Measurements from ENCODE around the gene BRD4.
A peak's percentile ranks its signal among the peaks of the same experiment; 100 is the strongest.

Gene BRD4

DNA sequence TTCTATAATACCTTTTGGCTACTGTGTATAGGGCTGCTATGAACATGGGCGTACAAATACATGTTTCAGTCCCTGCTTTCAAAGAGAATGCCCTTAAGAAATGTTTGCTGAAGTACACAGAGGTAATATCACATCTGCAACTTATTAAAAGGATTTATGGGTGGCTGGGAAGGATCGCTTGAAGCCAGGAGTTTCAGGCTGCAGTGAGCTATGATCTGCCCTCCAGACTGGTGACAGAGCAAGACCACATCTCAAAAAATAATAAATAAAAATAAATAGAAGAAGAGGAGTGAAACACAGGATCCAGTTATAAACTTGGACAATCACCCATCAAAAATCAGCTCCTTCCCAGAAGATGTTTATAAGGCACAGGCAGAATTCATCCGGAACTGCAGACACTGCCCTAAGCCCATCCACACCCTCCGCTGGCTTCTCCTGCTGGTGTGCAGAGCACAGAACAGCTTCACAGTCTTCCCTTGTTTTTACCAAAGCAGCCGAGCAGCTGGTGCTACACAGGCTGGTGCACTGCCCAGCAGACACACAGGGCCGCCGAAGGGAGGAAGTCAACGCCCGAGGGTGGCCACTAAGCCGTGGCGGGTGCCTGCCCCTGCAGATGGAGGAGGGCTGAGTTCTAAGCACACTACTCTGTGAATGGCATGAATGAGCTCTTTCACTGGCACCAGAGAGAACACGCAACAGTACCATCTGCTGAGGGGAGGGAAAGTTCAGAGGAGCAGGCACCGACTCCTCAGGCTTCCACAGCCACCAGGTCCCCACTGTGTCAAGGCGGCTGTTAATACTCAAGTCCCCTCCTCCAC, 44.0 kb downstream of the BRD4 start:
- DNase-seq, result peak; percentile 65

DNA sequence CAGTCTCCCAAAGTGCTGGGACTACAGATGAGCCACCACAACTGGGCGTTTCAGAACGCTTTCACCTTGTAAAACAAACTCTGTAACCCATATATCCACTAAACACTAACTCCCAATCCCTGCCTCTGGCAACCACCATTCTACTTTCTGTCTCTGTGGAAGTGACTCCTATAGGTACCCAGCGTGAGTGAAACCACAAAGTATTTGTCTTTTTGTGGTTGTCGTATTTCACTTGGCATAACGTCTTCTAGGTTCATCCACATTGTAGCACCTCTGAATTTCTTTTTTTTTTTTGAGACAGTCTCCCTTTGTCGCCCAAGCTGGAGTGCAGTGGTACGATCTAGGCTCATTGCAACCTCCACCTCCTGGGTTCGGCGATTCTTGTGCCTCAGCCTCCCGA, 44.8 kb downstream of the BRD4 start:
- DNase-seq, result no peak

DNA sequence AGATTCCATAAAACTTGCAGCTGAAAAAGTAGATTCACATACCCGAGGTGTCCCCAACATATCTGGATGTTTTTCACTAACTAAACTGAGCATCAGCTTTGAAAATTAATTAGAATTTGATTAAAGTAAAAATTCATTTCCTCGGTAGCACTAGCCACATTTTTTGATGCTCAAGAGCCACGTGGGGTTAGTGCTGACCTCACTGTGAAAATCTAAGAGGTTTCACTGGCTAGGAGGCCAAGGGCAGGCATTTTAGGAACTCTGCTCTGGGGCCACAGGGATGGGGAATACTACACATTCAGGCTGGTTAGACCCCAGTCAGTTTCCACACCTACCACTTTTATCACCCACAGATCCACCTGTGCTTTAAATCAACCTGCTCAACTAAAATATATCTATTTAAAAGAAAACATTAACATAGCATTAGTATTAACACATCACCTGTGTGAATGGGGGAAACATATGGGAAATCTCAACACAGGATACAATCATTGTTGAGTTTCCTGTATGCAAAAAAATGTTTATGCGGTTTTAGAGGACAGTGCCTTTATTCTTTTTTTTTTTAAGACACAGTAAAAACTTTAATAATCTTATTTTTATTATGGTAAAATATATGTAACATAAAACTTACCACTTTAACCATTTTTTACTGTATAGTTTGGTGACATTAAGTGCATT, 45.5 kb downstream of the BRD4 start:
- DNase-seq, result no peak

GRCh38 chr19:15285896-15286591, 46.3 kb downstream of the BRD4 start:
- DNase-seq, result peak; percentile 84

DNA sequence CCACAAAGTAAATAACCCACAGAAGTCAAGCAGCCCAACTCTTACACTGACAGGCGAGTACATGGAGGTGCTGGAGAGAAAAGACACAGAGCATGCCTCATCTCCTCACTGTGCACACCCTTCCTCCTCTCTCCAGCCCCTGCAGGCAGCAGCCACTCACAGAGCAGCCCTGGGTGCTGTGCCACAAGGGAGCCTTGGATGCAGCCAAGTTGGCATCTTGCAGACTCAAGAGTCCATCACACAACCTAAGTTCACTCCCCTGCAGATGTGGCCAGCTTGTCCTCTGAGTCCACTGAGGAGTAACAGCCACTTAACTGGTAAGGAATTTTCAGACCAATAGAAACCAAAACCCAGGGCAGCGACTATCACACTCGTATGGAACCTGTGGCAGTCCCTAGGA, 47.4 kb downstream of the BRD4 start:
- no peak for DNase-seq

- DNase-seq, result no peak
Measured at GRCh38 chr19:15284091-15284490, 48.2 kb downstream of the BRD4 start.

DNA sequence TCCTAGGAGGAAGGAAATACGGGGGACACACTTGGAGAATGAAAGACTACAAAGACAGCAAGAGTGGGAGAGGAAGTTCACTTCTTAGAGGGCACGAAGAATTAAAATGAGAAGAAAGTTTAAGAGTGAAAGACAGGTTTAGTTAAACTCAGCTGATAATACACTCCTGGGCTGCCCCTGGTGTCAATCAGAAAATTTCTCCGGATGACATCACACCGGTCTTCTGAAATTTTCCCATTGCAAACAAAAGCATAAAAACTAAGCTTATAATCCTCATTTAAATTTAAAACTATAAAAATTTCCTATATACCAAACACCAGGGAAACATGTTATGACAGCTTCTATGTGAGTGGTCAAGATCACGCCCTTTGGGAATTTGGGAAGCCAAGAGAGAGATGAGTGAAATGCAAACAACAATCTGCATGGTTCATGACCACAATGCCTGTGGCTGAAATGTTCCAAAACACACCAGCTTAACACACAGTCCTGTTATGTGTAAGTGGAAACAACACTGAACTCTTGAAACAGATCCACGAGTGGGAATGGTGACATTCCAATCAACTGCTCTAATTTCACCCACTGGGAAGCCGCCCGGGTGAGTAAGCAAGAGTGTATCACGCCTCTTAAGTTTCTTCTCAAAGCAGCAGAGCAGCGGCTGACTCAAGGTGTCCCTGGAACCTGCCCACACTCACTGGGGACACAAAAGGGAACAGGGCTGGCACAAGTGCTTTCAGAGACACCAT, 49.0 kb downstream of the BRD4 start:
- no peak for DNase-seq

GRCh38 chr19:15282311-15282705, 50.0 kb downstream of the BRD4 start:
- no peak for DNase-seq

GRCh38 chr19:15280915-15281683, 51.2 kb downstream of the BRD4 start:
- DNase-seq, result peak; percentile 82

GRCh38 chr19:15280048-15280725, 52.2 kb downstream of the BRD4 start:
- no peak for DNase-seq

DNA sequence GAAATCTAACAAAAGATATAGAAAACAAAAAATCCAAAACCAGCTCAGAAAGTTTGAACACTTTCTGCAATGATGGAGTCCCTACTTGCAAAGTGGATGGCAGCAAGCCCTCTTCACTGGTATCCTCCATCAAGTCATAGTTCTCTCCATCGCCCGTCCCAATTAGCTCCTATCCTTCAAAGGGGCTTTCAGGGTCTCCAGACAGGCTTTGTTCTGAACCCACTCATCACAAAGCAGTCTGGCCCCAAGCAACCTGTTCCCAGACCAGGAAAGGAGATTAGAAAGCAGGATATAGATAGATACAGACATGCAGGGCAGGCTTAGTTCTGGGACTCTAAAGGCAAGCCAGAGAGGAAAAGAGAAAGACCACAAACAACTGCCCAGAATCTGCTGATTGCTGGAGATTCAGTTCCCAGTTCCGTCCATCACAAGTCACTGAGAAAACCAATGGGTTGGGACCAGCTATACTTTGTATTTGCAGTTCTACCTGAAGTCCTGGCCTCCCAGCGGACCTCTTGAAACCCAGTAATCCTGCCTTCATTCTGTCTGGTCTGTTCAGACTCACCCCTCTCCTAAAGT, 52.9 kb downstream of the BRD4 start:
- DNase-seq, result peak; percentile 59

DNA sequence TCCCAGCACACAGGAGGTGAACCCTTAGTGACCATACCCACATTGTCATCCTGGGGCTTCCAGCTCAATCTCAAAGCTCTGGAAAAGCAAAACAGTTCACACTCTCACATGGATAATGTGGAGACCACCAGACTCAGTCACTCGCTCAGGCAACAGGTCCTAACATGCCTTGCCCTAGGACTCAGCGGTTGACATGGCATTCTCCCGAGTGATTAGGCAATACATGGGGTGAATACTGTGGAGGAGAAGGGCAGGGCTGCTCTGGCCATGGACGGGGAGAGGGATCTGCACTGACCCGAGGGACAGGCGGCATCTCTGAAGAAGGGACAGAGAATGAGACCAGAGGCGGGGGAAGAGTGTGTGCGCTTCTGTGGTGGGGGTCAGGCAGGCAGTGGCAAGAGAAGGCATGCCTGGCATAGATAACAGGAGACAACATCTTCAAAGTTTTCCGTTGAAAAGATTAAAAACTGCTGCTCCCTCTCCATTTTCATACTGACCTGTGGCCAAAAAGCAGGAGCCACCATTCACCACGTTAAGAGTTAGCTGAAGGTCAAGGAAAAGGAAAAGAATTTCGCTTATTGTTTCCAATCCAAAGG, 55.6 kb downstream of the BRD4 start:
- DNase-seq, result no peak

GRCh38 chr19:15274477-15274876, 57.9 kb downstream of the BRD4 start:
- no peak for DNase-seq

- DNase-seq, result no peak
Measured at GRCh38 chr19:15269806-15270205, 62.5 kb downstream of the BRD4 start.

- no peak for DNase-seq
Measured at GRCh38 chr19:15268928-15269253, 63.4 kb downstream of the BRD4 start.

DNA sequence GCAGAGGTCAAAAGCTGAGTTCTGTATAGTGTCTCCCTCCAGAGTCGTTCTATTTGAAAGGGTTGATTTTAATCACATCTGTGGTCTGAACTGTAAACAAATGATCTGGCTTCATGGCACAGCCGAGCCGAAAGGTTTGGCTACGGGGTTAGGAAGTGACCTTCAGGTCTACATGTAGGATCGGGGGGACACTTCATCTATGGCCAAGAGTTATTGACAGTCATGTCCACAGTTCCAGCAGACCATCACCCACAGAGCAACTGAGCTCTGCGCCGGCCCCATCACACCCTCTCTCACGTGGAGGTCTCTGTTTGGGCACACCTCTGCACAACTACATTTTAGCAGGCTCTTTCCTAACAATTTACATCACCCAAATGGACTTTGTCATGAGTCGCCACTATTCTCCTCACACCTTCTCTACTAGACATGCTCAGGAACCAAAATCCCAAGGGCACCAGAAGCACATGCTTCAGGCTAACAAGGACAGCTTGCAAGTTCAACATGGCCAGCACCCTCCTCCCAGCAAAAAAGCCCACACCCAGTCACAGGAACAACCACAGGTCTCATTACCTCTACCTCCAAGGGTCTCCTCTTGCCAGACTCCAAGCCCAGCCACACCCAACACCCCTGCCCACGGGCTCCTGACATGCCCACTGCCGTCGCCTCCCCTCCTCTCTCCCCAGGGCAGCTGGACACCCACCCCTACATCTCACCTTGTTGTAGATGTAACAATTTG, 64.0 kb downstream of the BRD4 start:
- no peak for DNase-seq

DNA sequence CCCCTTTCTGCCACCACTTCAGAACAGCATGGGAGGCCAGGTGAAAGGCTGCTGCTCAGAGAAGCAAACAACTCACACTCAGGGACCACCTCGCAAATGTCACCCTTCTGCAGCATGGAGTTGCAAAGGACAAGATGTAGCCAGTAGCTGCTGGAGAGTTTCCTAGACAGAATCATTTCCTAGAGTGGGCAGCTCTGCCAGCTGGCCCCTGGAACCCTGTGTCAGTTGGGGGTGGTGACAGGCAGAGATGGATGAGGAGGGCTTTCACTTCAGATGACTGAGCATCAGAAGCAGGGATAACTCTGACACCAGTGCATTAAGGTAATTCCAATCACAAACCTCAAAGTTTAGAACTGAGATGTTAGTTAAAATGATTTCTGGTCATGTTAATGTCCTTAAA, 65.7 kb downstream of the BRD4 start:
- DNase-seq, result no peak

- DNase-seq, result no peak
Measured at GRCh38 chr19:15265850-15266248, 66.5 kb downstream of the BRD4 start.

DNA sequence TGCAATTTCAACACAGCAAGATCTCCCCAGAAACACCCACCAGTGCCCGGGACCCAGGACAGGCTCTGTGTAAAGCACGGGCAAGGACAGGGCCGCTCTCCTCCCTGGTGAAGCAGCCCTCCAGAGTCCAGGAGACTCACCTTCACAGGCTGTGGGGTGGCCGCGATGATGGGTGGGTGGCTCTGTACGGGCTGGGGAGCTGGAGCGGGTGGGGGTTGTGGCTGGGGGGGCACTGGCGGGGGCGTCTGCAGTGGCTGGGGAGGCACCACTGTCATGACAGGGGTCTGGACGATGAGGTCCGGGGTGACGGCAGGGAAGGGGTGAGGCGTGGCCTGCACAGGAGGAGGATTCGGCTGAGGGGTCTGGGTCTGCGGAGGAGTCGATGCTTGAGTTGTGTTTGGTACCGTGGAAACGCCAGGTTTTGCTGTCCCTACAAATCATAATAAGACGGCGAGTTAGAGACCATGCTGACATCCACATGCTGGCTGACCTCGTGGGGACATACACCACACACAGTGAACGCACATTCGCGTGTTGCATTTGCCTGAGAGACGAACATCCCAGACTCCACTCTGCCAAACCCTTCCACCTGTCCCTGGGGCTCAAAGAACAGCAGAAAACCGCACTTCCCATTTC, 67.0 kb downstream of the BRD4 start:
- DNase-seq, result no peak

GRCh38 chr19:15264933-15265206, 67.5 kb downstream of the BRD4 start:
- DNase-seq, result no peak
